Mesodermal cell (in vitro differentiated cells): ENCODE results near the gene SLC1A2.
"Not testable (repeated sequence)": the region's sequence is repeated elsewhere in the genome, so short reads cannot be mapped to it uniquely, and the experiment has no call there.

ENCODE experiments used
- H3K27ac ChIP-seq: 2 replicates; pipeline ENCODE4 v1.7.0; 2013; ENCODE audit warnings: mild to moderate bottlenecking, low read depth, low read length, moderate library complexity; ENCODE audit not compliant: severe bottlenecking
- H3K36me3 ChIP-seq: 2 replicates; pipeline ENCODE4 v1.7.1; 2013; ENCODE audit warnings: mild to moderate bottlenecking, low read length, moderate library complexity; ENCODE audit not compliant: control insufficient read depth, insufficient read depth
- H3K4me1 ChIP-seq: one replicate; pipeline ENCODE4 v1.7.1; 2013; ENCODE audit warnings: mild to moderate bottlenecking, low read length; ENCODE audit not compliant: insufficient read depth, control insufficient read depth, poor library complexity, severe bottlenecking
- H3K4me3 ChIP-seq: 2 replicates; pipeline ENCODE4 v1.7.0; 2013; ENCODE audit warnings: low read length, control low read depth, mild to moderate bottlenecking; ENCODE audit not compliant: insufficient read depth, poor library complexity, severe bottlenecking; ENCODE audit errors: extremely low read depth
- H3K9me3 ChIP-seq: 2 replicates; pipeline ENCODE4 v1.7.1; 2013; ENCODE audit warnings: mild to moderate bottlenecking, low read length, moderate library complexity; ENCODE audit not compliant: control insufficient read depth
- WGBS, 2 experiments: methylation state at CpG; one replicate each; pipeline ENCODE4 v1.1.5; 2013; ENCODE audit warnings: missing lambda C conversion rate in 2 of 2; ENCODE audit not compliant: insufficient coverage in 2 of 2; 5-methylcytosine and 5-hydroxymethylcytosine counted together

Gene SLC1A2

DNA sequence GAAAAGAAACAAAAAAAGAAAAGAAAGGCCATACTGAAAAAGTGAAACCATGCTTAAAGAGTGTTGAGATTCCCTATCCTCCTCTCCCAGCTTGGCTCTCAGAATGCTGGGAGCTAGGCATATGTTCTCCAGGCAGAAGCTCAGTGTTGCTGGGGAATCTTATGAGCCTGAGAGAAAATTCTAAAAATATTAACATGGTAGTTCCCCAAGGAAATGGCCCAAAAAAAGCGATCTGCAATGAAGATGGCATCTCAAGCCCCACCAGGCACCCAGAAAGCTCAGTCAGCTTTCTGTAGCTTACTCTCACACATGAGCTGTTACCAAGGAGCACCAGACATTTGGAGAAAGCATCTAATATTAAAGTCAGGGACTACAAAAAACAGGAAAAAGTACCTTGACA is 185.8 kb downstream of the SLC1A2 start:
- no peaks in the 10 kb centered on the region for H3K9me3 ChIP-seq
- H3K36me3 ChIP-seq, result peaks cover 31% of the 10 kb centered on the region
- H3K4me3 ChIP-seq, result no peak overlapping the region
- WGBS, 2 experiments, result 100% methylated on average over 1 of the region's 1 CpG
- no peaks in the 10 kb centered on the region for H3K4me1 ChIP-seq
- no peak overlapping the region for H3K27ac ChIP-seq

- no peak overlapping the region for H3K4me3 ChIP-seq
- WGBS, 2 experiments, result 92 to 93% methylated on average over 3 of the region's 4 CpGs
- no peaks in the 10 kb centered on the region for H3K9me3 ChIP-seq
- H3K4me1 ChIP-seq, result no peaks in the 10 kb centered on the region
- peaks cover 37% of the 10 kb centered on the region for H3K36me3 ChIP-seq
- H3K27ac ChIP-seq, result no peak overlapping the region
Measured at GRCh38 chr11:35232891-35233330, 186.4 kb downstream of the SLC1A2 start.

DNA sequence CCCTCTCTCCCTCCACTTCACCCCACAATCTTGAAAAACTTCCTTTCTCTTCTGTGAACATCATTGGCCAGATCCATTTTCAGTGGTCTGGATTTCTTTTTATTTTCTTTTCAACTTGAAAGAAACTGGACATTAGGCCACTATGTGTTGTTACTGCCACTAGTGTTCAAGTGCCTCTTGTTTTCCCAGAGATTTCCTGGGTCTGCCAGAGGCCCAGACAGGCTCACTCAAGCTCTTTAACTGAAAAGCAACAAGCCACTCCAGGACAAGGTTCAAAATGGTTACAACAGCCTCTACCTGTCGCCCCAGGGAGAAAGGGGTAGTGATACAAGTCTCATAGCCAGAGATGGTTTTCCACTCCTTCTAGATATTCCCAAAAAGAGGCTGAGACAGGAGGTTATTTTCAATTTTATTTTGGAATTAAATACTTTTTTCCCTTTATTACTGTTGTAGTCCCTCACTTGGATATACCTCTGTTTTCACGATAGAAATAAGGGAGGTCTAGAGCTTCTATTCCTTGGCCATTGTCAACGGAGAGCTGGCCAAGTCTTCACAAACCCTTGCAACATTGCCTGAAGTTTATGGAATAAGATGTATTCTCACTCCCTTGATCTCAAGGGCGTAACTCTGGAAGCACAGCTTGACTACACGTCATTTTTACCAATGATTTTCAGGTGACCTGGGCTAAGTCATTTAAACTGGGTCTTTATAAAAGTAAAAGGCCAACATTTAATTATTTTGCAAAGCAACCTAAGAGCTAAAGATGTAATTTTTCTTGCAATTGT is 188.1 kb downstream of the SLC1A2 start:
- H3K9me3 ChIP-seq, result no peaks in the 10 kb centered on the region
- H3K27ac ChIP-seq, result peak overlapping the region; percentile 47
- WGBS, 2 experiments, result 100% methylated on average over 2 of the region's 5 CpGs; no CpG with 5 or more reads in 1 of the 2 experiments
- no peaks in the 10 kb centered on the region for H3K4me1 ChIP-seq
- H3K36me3 ChIP-seq, result peaks cover 52% of the 10 kb centered on the region
- H3K4me3 ChIP-seq, result no peak overlapping the region

DNA sequence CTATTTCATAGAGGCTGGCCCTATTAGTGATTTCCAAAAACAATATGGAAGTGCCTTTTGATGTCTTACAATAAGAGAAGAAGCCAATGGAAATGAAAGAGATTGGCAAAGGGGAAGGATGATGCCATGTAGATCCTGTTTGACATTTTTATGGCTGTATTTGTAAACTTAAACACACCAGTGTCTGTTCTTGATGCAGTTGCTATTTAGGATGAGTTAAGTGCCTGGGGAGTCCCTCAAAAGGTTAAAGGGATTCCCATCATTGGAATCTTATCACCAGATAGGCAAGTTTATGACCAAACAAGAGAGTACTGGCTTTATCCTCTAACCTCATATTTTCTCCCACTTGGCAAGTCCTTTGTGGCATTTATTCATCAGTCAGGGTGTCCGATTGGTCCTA is 189.0 kb downstream of the SLC1A2 start:
- Histone ChIP-seq H3K4me1 (no peaks in the 10 kb centered on the region), H3K9me3 (no peaks in the 10 kb centered on the region), H3K36me3 (peaks cover 61% of the 10 kb centered on the region), H3K27ac (peak overlapping the region; percentile 47), H3K4me3 (no peak overlapping the region)
- WGBS, 2 experiments, result 90 to 100% methylated on average over 1 of the region's 1 CpG

DNA sequence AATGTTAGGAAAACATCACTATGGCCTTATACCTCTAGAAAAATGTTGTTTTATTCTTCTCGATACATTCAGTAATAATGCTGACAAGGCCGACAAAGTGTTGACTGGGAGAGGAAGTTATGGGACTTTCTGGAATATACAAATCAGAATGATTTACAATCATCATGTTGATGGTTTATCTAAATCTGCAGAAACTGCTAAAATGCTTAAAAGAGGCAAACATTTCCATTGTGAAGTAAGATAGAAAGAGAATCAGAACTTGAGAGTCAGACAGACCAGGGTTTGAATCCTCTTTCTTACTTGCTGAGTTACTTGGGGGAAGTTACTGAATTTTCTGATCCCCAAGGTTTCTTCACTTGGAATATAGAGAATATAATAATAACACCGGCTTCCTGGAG is 191.0 kb downstream of the SLC1A2 start:
- 100% methylated on average over 1 of the region's 3 CpGs; no CpG with 5 or more reads in 1 of the 2 experiments for WGBS, 2 experiments
- Histone ChIP-seq H3K4me3 (no peak overlapping the region), H3K27ac (no peak overlapping the region), H3K36me3 (peaks cover 81% of the 10 kb centered on the region), H3K4me1 (no peaks in the 10 kb centered on the region), H3K9me3 (no peaks in the 10 kb centered on the region)

DNA sequence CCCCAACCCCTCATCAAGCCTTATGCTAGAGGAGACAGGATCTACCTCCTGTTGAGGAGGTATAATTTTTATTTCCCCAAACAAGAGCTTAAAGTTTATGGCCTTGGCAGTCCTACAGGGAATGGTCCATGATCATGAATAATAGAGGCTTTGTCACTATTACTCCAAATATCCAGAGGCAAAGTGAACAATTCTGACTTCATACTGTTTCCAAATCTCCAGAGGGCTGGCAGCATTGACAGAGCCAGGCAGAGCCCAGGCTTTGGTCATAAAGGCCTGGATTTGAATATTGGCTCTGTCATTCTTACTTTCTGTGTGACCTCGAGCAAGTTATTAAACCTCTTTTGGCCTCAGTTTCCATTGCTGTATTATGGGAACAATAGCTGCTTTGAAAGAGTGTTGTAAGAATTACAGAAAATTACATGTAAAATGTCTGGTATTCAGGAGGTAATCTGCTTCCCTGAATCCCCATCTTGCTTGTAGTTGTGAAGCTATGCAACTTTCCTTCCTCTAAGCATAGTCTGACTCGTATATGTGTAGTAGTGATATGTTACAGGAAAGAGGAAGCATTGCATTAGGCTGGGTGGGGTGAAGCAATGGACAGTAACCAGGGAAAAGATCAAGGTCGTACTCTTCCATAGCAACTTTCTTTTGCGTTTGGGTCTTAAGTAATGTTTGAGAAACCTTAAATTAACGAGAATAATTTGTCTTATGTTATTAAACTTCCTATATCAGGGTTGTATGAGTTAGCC is 191.6 kb downstream of the SLC1A2 start:
- peaks cover 87% of the 10 kb centered on the region for H3K36me3 ChIP-seq
- no peaks in the 10 kb centered on the region for H3K4me1 ChIP-seq
- H3K9me3 ChIP-seq, result no peaks in the 10 kb centered on the region
- H3K27ac ChIP-seq, result no peak overlapping the region
- no peak overlapping the region for H3K4me3 ChIP-seq
- 100% methylated on average over 1 to 2 of the region's 5 CpGs for WGBS, 2 experiments

GRCh38 chr11:35226756-35227155 is 192.6 kb downstream of the SLC1A2 start:
- H3K4me1 ChIP-seq, H3K27ac ChIP-seq, H3K4me3 ChIP-seq, H3K9me3 ChIP-seq: not testable (repeated sequence)
- peaks cover 95% of the 10 kb centered on the region for H3K36me3 ChIP-seq
- WGBS, 2 experiments, result 96 to 100% methylated on average over 1 to 3 of the region's 6 CpGs

DNA sequence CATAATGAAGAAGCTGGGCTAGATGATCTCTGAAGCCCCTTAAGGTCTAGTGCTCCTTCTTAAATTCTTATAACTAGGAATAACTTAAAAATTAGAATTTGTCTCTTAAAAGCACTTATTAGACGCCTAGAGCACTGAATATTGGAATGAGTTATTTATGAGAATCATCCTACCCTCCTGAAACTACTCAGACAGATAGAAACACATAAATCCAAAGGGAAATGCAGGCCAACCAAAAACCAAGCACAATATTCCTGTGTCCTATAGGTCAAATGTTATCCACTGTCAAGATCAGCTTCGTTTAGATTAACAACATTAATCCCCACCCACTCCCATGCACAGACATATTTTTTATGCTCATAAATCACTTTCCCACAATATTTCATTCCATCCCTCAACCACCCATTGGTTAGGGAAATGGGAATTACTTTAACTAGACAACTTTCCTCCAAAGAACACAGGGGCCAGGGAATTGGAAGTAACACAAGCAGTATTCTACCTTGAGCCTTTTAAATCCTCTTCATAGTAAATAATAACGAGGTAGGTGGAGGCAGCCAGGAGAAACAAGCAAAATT is 193.3 kb downstream of the SLC1A2 start:
- Histone ChIP-seq H3K9me3 (no peaks in the 10 kb centered on the region), H3K4me1 (no peaks in the 10 kb centered on the region), H3K36me3 (peaks cover 96% of the 10 kb centered on the region), H3K27ac (no peak overlapping the region), H3K4me3 (no peak overlapping the region)
- 82% methylated on average over 1 of the region's 3 CpGs; no CpG with 5 or more reads in 1 of the 2 experiments for WGBS, 2 experiments

DNA sequence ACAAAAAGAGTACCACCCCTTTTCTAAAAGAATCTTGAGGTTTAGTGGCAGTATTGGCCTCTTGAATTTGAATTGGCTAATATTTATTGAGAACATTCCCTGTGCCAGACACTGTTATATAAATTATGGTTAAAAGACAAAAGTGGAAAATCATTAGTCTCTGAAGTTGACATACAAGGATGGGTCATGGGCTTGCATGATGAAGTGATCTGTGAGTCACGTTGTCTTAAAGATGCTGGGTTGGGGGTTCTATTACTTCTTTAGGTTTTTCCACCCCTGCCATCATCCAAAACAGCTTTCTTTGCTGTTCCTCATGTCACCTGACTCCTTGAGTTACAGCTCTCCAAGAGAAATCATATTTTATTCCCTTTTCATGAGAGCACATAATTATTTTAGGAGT is 195.4 kb downstream of the SLC1A2 start:
- Histone ChIP-seq H3K4me1 (no peaks in the 10 kb centered on the region), H3K36me3 (peaks cover 94% of the 10 kb centered on the region), H3K4me3 (no peak overlapping the region), H3K27ac (peak overlapping the region; percentile 47), H3K9me3 (no peaks in the 10 kb centered on the region)
- no CpG with 5 or more reads among the region's 1 CpG for WGBS, 2 experiments

DNA sequence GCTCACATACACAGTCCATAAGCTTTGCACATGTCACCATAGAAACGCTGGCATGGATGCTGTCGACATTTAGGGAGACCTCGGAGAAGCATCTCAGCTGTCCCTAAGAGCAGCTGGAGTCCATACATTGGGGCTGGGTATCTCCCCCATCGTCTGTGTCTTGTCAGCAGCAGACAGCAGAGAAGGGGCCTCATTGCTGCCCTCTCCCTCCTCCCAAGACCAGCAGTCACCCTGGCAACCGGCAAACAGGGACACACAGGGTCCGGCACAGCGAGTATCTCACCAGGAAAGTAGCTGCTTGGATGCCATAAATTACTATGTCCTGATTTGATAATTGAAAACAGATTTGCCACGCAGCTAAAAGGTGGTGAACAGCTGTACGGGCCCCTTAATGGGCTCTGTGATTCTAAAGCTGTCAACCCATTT is 196.0 kb downstream of the SLC1A2 start:
- no peaks in the 10 kb centered on the region for H3K9me3 ChIP-seq
- no peaks in the 10 kb centered on the region for H3K4me1 ChIP-seq
- WGBS, 2 experiments, result 90 to 93% methylated on average over 5 to 7 of the region's 9 CpGs
- H3K36me3 ChIP-seq, result peaks cover 94% of the 10 kb centered on the region
- peak overlapping the region; percentile 47 for H3K27ac ChIP-seq
- no peak overlapping the region for H3K4me3 ChIP-seq
